SU-DHL-6 (cell line): Measurements from ENCODE around the gene COL17A1.

Experiments
- EZH2phosphoT487 ChIP-seq: fragments of 200-600 bp; sonication (generic), shearing (Covaris generic); conservative IDR thresholded peaks from 2 replicates; pipeline ENCODE4 v1.6.1; 2018; ENCODE audit warnings: mild to moderate bottlenecking, antibody characterized with exemption, low read length, moderate library complexity, mixed read lengths
- TF ChIP-seq, protein P1 (sequence below): fragments of 200-600 bp; sonication (generic); IDR thresholded peaks from one replicate; pipeline ENCODE4 v1.5.1; 2017; ENCODE audit warnings: antibody characterized with exemption, mild to moderate bottlenecking, low read length, moderate library complexity; ENCODE audit not compliant: insufficient read depth, poor library complexity, severe bottlenecking

- TF ChIP-seq, protein P1, sequence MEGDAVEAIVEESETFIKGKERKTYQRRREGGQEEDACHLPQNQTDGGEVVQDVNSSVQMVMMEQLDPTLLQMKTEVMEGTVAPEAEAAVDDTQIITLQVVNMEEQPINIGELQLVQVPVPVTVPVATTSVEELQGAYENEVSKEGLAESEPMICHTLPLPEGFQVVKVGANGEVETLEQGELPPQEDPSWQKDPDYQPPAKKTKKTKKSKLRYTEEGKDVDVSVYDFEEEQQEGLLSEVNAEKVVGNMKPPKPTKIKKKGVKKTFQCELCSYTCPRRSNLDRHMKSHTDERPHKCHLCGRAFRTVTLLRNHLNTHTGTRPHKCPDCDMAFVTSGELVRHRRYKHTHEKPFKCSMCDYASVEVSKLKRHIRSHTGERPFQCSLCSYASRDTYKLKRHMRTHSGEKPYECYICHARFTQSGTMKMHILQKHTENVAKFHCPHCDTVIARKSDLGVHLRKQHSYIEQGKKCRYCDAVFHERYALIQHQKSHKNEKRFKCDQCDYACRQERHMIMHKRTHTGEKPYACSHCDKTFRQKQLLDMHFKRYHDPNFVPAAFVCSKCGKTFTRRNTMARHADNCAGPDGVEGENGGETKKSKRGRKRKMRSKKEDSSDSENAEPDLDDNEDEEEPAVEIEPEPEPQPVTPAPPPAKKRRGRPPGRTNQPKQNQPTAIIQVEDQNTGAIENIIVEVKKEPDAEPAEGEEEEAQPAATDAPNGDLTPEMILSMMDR = no peak
- TF ChIP-seq EZH2phosphoT487 = no peak
These were observed 72.2 kb downstream of the COL17A1 start for GRCh38 chr10:104013489-104013888.
